ENCODE results near the gene COPZ2. TPM values are rescaled to one million over a fixed set of nuclear protein-coding genes. Genes with fewer than 3 reads are reported as not detected.
"Not testable (repeated sequence)": the region's sequence is repeated elsewhere in the genome, so short reads cannot be mapped to it uniquely, and the experiment has no call there.

Gene COPZ2
- total RNA-seq, 1 donor from 2014 or later = not detected

GRCh38 chr17:48071654-48072053 is 34.1 kb upstream of the COPZ2 start:
- TF ChIP-seq, protein P1, sequence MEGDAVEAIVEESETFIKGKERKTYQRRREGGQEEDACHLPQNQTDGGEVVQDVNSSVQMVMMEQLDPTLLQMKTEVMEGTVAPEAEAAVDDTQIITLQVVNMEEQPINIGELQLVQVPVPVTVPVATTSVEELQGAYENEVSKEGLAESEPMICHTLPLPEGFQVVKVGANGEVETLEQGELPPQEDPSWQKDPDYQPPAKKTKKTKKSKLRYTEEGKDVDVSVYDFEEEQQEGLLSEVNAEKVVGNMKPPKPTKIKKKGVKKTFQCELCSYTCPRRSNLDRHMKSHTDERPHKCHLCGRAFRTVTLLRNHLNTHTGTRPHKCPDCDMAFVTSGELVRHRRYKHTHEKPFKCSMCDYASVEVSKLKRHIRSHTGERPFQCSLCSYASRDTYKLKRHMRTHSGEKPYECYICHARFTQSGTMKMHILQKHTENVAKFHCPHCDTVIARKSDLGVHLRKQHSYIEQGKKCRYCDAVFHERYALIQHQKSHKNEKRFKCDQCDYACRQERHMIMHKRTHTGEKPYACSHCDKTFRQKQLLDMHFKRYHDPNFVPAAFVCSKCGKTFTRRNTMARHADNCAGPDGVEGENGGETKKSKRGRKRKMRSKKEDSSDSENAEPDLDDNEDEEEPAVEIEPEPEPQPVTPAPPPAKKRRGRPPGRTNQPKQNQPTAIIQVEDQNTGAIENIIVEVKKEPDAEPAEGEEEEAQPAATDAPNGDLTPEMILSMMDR (IDR thresholded peaks at IDR 0.05; ENCODE audit: partially characterized antibody, unreplicated experiment) = no peak
- no peaks in the 10 kb centered on the region for H3K27me3 Mint-ChIP-seq (ENCODE audit: unreplicated experiment)
- H3K27ac Mint-ChIP-seq (ENCODE audit: unreplicated experiment) = no peak overlapping the region
- no peaks in the 10 kb centered on the region for H3K9me3 Mint-ChIP-seq (ENCODE audit: unreplicated experiment)
- no peak for DNase-seq
- peaks cover 4% of the 10 kb centered on the region for H3K36me3 Mint-ChIP-seq (ENCODE audit: unreplicated experiment)
- H3K4me1 Mint-ChIP-seq (ENCODE audit: low read depth, unreplicated experiment) = no peaks in the 10 kb centered on the region
- H3K4me3 Mint-ChIP-seq (ENCODE audit: unreplicated experiment) = no peak overlapping the region

DNA sequence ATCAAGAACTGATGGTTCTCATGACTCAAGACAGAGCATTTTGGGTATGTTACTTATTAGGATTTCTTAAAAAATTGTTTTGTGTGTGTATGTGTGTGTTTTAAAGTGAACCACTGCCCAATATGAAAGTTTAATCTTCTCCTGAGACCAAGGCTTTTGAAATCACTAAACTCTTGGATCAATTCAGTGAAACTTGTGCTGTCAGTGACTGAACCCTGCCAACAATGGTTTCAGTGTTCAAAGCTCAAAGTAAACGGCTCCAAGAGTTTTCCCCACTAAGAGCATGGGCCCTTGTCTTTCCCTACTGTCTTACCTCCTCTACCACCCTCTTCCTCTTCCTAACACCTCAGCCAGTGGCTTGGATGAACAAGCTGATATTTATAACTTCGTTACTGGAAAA is 32.6 kb upstream of the COPZ2 start:
- TF ChIP-seq, protein P1 (IDR thresholded peaks at IDR 0.05; ENCODE audit: partially characterized antibody, unreplicated experiment) = no peak
- H3K4me3 Mint-ChIP-seq (ENCODE audit: unreplicated experiment) = no peak overlapping the region
- no peak overlapping the region for H3K27ac Mint-ChIP-seq (ENCODE audit: unreplicated experiment)
- peaks cover 4% of the 10 kb centered on the region for H3K36me3 Mint-ChIP-seq (ENCODE audit: unreplicated experiment)
- H3K27me3 Mint-ChIP-seq (ENCODE audit: unreplicated experiment) = peaks cover under 1% of the 10 kb centered on the region
- no peaks in the 10 kb centered on the region for H3K9me3 Mint-ChIP-seq (ENCODE audit: unreplicated experiment)
- DNase-seq = no peak
- no peaks in the 10 kb centered on the region for H3K4me1 Mint-ChIP-seq (ENCODE audit: low read depth, unreplicated experiment)

DNA sequence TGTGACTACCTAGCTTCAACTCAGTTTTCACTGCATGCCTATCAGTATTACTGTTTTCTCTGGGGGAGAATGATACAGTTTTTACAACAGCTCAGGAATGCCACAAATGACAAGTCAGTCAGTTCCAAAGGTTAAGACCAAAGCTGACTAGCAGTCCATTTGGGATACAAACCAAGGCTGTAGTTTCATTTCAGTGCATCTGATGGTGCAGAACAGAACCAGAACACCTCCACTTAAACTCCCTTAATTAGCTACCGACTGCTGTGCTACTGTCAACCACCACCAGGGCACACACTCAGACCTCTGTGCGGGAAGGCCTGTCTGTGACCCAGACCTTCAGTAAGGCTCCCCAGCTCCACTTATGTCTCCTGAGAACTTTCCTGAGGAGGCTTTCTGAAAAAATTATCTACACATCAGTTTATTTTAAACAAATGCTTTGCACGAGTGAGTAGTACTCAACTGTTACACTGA is 30.9 kb upstream of the COPZ2 start:
- peak overlapping the region; percentile 44 for H3K27ac Mint-ChIP-seq (ENCODE audit: unreplicated experiment)
- peaks cover 4% of the 10 kb centered on the region for H3K36me3 Mint-ChIP-seq (ENCODE audit: unreplicated experiment)
- H3K9me3 Mint-ChIP-seq (ENCODE audit: unreplicated experiment) = no peaks in the 10 kb centered on the region
- no peak overlapping the region for H3K4me3 Mint-ChIP-seq (ENCODE audit: unreplicated experiment)
- no peaks in the 10 kb centered on the region for H3K4me1 Mint-ChIP-seq (ENCODE audit: low read depth, unreplicated experiment)
- H3K27me3 Mint-ChIP-seq (ENCODE audit: unreplicated experiment) = peaks cover 2% of the 10 kb centered on the region
- TF ChIP-seq, protein P1 (IDR thresholded peaks at IDR 0.05; ENCODE audit: partially characterized antibody, unreplicated experiment) = peak; percentile 69
- DNase-seq = peak; percentile 36

DNA sequence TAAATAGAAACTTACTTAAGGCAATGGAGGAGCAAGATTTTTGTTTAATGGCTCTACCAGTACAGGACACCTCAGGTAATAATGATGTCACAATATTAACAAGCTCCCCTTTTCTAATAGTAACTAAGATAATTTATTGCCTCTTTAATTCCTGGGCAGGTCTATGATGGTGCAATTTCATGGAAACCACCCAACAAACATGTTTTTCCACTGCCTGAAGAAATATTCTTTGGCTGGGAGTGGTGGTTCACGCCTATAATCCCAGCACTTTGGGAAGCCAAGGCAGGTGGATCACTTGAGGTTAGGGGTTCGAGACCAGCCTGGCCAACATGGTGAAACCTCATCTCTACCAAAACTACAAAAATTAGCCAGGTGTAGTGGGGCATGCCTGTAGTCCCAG is 30.2 kb upstream of the COPZ2 start:
- not testable (repeated sequence) for DNase-seq; H3K4me1 Mint-ChIP-seq (ENCODE audit: low read depth, unreplicated experiment); H3K27me3 Mint-ChIP-seq (ENCODE audit: unreplicated experiment); H3K27ac Mint-ChIP-seq (ENCODE audit: unreplicated experiment); H3K36me3 Mint-ChIP-seq (ENCODE audit: unreplicated experiment); H3K9me3 Mint-ChIP-seq (ENCODE audit: unreplicated experiment); H3K4me3 Mint-ChIP-seq (ENCODE audit: unreplicated experiment)

DNA sequence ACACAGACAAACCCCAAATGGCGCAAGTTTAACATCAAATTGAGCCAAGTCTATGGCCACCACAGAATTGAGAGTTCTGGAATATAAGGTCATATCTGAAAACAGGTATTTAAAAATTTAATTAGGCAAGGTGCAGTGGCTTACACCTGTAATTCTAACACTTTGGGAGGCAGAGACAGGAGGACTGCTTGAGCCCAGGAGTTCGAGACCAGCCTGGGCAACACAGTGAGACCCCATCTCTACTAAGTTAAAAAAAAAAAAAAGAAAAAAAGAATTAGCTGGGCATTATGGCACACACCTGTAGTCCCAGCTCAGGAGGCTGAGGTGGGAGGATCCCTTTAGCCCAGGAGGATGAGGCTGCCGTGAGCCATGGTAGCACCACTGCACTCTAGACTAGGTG is 29.6 kb upstream of the COPZ2 start:
- no peaks in the 10 kb centered on the region for H3K9me3 Mint-ChIP-seq (ENCODE audit: unreplicated experiment)
- H3K4me1 Mint-ChIP-seq (ENCODE audit: low read depth, unreplicated experiment) = no peaks in the 10 kb centered on the region
- H3K27ac Mint-ChIP-seq (ENCODE audit: unreplicated experiment) = no peak overlapping the region
- peaks cover 2% of the 10 kb centered on the region for H3K27me3 Mint-ChIP-seq (ENCODE audit: unreplicated experiment)
- H3K36me3 Mint-ChIP-seq (ENCODE audit: unreplicated experiment) = peaks cover 4% of the 10 kb centered on the region
- no peak for DNase-seq
- TF ChIP-seq, protein P1 (IDR thresholded peaks at IDR 0.05; ENCODE audit: partially characterized antibody, unreplicated experiment) = no peak
- H3K4me3 Mint-ChIP-seq (ENCODE audit: unreplicated experiment) = no peak overlapping the region
